GM18873 (cell line): ENCODE data around the gene CMTM3.
"Not testable (repeated sequence)": the region's sequence is repeated elsewhere in the genome, so short reads cannot be mapped to it uniquely, and the experiment has no call there.

Experiments used
- ATAC-seq: cut with Tn5 transposase; IDR thresholded peaks from one replicate; pipeline ENCODE4 v1.9.1; 2021; ENCODE audit warnings: mild to moderate bottlenecking, moderate library complexity, moderate number of reproducible peaks; ENCODE audit not compliant: unreplicated experiment, low FRiP score

Gene CMTM3, protein sequence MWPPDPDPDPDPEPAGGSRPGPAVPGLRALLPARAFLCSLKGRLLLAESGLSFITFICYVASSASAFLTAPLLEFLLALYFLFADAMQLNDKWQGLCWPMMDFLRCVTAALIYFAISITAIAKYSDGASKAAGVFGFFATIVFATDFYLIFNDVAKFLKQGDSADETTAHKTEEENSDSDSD

DNA sequence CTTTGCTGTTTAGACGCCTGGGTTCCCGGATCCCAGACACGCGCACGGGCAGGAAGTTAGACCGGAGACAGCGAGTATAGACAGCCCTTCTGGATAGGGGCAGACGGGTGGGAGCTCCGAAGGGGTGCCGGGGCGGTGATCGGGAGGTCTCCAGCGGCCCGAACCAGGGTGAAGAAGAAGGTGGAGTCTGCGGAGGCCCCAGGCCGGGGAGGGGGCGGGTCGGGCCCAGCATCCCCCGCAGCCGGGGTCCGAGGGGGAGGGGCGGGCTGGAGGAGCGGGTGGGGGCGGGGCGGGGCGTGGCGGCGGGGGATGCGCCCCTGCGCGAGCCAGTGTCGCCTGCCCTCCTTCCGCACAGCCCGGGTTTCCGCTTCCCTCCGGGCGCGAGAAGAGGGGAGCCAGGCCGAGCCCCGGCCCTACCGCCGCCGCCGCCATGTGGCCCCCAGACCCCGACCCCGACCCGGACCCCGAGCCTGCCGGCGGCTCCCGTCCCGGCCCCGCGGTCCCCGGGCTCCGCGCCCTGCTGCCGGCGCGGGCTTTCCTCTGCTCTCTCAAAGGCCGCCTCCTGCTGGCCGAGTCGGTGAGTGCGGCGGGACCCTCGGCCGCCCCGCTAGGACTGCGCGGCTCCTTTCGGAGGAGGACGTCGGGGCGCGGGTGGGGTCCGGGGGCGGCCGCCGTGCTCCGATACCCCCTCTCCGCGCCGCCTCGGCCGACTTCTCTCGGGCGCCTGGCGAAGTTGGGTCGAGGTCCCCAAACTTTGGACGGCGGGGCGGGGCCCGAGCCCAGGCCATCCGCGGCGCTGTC lies at the start of gene CMTM3:
CMTM3 (plus strand) TSS at position 329 of the 801 bp plus-strand sequence; CDS start at position 431, 102 bp downstream.
- ATAC-seq: no peak

DNA sequence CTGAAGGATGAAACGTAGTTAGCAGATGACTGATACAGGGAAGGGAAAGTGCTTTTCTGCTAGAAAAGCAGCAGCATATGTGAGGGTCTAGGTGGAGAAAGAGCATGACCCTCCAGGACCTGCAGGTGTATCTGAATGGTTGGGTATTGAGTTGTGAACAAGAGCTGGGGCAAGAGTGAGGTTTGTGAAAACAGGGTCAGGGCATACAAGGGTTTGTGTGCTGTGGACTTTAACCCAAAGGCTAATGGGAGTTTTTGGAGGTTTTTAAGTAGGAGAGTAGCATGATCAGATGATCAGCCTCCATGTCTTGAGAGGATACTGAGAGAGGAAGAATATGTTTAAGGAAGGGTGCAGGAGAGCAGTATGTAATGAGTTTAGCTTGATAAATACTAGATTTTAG lies 44.4 kb upstream of the CMTM3 start:
- no peak for ATAC-seq

DNA sequence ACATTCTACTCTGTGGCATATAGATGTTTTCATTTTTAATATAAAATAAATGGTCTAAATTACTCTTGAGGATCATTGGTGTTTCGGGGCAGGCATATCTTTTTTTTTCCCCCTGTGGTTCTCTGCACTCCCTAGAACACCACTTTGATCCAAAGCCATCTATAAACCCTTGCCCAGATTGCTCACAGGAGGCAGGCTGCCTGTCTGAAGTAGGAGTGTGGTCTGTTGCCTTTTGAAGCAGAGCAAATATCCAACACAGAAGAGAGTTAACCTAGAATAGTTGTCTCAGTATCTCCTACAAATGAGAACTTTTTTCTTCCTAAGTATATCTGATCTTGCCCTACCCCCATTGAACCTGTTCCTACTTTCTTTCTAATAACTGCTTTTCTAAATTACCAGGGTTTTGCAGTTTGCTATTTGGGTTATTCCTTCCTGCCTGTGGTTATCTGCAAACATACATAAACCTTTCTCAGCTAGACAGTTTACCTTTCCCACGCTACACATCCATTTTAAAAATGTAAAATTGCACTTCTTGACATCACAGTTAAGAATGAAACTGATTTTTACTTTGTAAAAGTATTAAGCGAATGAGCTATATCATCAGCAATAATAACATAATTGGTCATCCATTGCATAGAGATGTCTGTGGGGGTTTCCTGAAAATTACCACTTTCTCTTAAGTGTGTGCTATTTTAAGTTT lies 43.0 kb upstream of the CMTM3 start:
- ATAC-seq: no peak

GRCh38 chr16:66562409-66562808 lies 42.1 kb upstream of the CMTM3 start:
- ATAC-seq: no peak

DNA sequence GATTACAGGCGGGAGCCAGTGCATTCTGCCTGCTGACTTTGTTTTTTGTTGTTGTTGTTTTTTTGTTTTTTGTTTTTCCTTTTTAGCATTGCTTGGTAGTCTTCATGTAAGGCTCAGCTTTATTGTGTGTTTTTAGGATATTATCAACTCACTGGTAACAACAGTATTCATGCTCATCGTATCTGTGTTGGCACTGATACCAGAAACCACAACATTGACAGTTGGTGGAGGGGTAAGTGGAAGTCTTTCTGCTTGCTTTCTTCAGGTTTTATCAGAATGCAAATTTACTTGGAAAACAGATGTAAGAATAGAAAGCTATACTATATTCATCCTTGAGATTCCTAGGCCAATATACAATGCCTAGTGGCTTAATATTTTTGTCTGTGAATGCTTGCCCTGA lies 41.5 kb upstream of the CMTM3 start:
- ATAC-seq: no peak

DNA sequence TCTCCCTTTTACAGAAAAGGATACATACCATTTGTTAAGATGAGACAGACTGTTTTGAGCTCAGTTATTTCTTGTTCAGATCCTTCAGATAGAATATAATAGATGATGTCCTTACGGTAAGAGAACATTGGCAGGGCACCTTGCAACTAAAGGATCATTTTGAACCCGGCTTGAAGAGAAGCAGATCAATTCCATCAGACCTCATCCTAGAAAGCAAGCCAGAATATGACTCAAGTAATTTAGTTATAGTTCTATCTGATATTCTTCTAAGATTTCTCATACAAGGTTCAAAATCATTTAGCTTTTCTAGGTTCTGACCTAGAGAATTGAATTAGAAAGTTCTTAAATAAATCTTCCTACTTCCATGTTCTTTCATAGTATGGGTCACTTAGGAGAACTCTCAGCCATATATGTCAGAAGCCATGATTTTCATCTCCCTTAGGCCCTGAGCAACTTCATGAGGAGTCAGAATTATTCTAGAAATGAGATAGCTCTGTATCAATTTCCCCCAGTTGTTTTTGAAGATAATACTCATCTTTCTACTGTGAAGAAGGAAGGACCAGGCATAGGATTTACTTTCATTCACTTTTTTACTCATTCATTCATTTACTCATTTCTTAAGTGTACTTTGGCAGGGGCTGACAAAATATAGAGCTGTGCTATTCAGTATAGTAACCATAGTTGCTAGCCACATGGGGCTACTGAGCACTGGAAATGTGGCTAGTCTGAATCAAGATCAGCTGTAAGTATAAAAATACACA lies 40.8 kb upstream of the CMTM3 start:
- ATAC-seq: no peak

DNA sequence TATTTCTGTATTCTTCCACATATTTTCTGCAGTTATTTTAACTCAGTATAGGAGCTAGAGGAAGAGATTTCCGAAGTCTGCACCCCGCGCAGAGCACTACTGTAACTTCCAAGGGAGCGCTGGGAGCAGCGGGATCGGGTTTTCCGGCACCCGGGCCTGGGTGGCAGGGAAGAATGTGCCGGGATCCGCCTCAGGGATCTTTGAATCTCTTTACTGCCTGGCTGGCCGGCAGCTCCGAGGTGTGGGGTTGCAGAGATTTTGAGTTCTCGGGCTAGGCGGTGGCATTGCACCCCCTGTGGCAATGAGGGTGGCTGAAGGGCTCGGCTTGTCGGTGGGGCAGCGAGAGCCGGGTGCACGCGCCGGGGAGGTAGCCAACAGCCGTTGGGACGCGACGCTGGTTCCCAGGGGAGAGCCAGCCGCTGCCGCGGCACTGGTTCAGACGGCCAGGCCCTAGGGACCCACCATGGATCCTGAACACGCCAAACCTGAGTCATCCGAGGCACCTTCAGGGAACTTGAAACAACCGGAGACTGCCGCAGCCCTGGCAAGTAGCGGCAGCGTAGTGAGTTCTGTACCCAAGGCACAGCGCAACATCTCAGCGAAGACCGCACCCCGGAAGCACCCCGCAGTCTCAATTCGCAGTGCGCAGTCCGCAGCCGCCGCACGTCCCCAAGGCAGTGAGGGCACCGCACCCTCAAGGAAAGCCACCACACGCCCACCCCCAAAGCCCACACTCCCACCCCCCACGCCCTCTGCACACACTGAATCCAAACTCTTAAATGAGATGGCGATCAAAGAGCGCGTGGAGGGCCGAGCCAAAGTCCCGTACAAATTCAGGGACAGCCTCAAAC lies 38.2 kb upstream of the CMTM3 start, which contains the start of gene CMTM1:
CMTM1 (plus strand) TSS at position 389 of the 851 bp plus-strand sequence; CDS start at position 464, 75 bp downstream.
- ATAC-seq: no peak

GRCh38 chr16:66567270-66567669 lies 37.2 kb upstream of the CMTM3 start:
- ATAC-seq: not testable (repeated sequence)

GRCh38 chr16:66568355-66568754 lies 36.1 kb upstream of the CMTM3 start:
- no peak for ATAC-seq

- ATAC-seq: no peak
These were observed 35.4 kb upstream of the CMTM3 start for GRCh38 chr16:66569131-66569530.

GRCh38 chr16:66569827-66570405 lies 34.6 kb upstream of the CMTM3 start:
- no peak for ATAC-seq

DNA sequence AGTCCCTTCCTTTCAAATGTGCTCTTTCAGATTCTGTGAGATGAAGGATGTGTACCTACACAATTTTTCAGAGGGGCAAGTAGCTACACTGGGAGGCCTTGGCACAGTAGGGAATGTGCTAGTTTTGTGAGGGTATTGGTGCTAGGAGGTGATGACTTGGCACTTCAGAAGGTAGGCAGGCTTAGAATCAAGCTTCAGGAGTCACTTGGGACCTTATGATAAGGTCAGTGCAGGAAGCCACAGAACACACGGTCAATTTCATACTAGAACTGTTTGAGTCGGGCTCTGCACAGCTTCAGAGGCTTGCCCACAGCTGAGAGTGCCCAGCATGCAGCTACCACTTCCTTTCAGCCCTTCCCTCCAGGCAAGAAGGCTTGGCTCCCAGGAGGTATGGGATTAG lies 32.1 kb upstream of the CMTM3 start:
- no peak for ATAC-seq

GRCh38 chr16:66574081-66574480 lies 30.4 kb upstream of the CMTM3 start:
- no peak for ATAC-seq

GRCh38 chr16:66574531-66574930 lies 30.0 kb upstream of the CMTM3 start:
- no peak for ATAC-seq

- ATAC-seq: no peak
These were observed 29.4 kb upstream of the CMTM3 start for GRCh38 chr16:66575060-66575459.

DNA sequence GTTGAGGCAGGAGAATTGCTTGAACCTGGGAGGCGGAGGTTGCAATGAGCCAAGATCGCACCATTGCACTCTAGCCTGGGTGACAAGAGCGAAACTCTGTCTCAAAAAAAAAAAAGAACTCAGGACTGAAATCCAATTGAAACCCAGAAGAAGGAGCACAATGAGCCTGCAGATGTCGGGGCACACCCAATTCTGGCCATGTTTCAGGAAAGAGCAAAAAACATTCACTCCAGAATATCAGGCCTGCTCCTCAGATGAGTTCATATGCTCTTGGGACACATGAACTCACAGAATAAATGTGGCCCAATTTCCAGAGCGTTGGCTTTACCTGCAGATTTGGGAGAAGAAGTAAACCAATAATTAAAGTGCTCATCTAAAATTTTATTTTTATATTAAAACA lies 28.2 kb upstream of the CMTM3 start:
- no peak for ATAC-seq

DNA sequence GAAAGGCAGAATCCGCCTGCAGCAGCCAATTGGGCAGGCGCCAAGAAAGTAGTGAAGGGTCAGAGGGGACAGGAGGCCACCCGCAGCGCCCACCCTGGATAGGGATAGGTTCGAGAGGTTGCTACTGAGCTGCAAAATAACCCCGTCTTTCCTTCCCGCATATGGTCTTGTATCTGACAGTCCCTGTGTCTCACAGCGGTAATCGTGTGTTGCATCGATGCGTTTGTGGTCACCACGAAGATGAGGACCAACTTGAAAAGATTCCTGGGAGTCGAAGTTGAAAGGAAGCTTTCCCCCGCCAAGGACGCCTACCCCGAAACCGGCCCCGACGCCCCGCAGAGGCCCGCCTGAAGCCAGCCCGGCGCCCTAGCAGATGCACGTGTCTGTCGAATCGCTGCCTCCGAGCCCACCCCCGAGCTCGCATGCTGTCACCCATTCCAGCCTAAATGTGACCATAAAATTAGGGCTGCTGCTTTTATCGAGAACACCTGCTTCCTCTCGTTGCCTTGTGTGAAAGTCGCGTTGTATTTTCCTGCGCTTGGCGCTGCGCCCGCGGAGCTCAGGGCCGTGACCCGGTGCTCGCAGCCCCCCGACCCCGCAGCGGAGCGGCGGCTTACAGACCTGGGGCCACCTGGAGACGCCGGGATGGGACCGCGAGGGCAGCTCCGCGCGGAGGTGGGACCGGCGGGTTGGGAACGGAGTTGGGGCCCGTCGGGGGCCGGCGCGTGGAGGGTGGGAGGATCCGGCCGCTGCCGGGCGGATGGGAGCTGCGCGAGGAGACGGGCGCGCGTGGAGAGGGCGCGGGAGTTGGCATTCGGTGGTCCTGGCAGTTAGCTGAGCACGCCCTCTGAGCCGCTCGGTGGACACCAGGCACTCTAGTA lies 25.6 kb upstream of the CMTM3 start, which contains the start of gene CMTM2:
CMTM2 (plus strand) TSS at position 813 of the 881 bp plus-strand sequence. CDS start 145 bp downstream, outside the sequence.
- ATAC-seq: no peak

GRCh38 chr16:66580605-66581209 lies 23.8 kb upstream of the CMTM3 start:
- ATAC-seq: no peak
